KMS-11 (cell line): ENCODE measurements around the gene LNPEP.

Experiments used
- H2AFZ ChIP-seq: fragments of 200-600 bp; sonication (generic); 2 replicates; pipeline ENCODE4 v1.6.1; 2016; ENCODE audit warnings: antibody characterized with exemption, mixed run types, low read depth
- H3K27ac ChIP-seq: fragments of 200-600 bp; sonication (generic); 2 replicates; pipeline ENCODE4 v1.6.1; 2016; ENCODE audit warnings: mild to moderate bottlenecking, mixed run types
- H3K27me3 ChIP-seq: fragments of 200-600 bp; sonication (generic); 2 replicates; pipeline ENCODE4 v1.6.1; 2017; ENCODE audit warnings: mild to moderate bottlenecking, low read depth, mixed run types, moderate library complexity; ENCODE audit not compliant: insufficient read depth
- H3K36me3 ChIP-seq: fragments of 200-600 bp; sonication (generic); 2 replicates; pipeline ENCODE4 v1.6.1; 2017; ENCODE audit warnings: mild to moderate bottlenecking, mixed run types; ENCODE audit not compliant: insufficient read depth
- H3K4me1 ChIP-seq: fragments of 200-600 bp; sonication (generic); 2 replicates; pipeline ENCODE4 v1.6.1; 2016; ENCODE audit warnings: mild to moderate bottlenecking, low read depth, mixed run types; ENCODE audit not compliant: poor library complexity, severe bottlenecking
- H3K4me2 ChIP-seq: fragments of 200-600 bp; sonication (generic); 2 replicates; pipeline ENCODE4 v1.7.0; 2016; ENCODE audit warnings: mild to moderate bottlenecking, mixed run types
- H3K4me3 ChIP-seq: fragments of 200-600 bp; sonication (generic); IDR thresholded peaks from 2 replicates; pipeline ENCODE4 v1.6.1; 2017; ENCODE audit warnings: low read depth, low read length, mixed read lengths; ENCODE audit not compliant: insufficient read depth
- H3K79me2 ChIP-seq: fragments of 200-600 bp; sonication (generic); 2 replicates; pipeline ENCODE4 v1.6.1; 2016; ENCODE audit warnings: low read depth, mixed run types; ENCODE audit not compliant: insufficient read depth
- H3K9ac ChIP-seq: fragments of 200-600 bp; sonication (generic); 2 replicates; pipeline ENCODE4 v1.6.1; 2016; ENCODE audit warnings: mild to moderate bottlenecking, mixed run types
- H4K20me1 ChIP-seq: fragments of 200-600 bp; sonication (generic); 2 replicates; pipeline ENCODE4 v1.6.1; 2016; ENCODE audit warnings: mild to moderate bottlenecking, mixed run types; ENCODE audit not compliant: insufficient read depth
- CTCF ChIP-seq: fragments of 200-600 bp; sonication (generic); conservative IDR thresholded peaks from 2 replicates; pipeline ENCODE4 v1.6.1; 2017; ENCODE audit warnings: low read depth, mild to moderate bottlenecking, antibody characterized with exemption, low read length, moderate library complexity, mixed read lengths

LNPEP gene

DNA sequence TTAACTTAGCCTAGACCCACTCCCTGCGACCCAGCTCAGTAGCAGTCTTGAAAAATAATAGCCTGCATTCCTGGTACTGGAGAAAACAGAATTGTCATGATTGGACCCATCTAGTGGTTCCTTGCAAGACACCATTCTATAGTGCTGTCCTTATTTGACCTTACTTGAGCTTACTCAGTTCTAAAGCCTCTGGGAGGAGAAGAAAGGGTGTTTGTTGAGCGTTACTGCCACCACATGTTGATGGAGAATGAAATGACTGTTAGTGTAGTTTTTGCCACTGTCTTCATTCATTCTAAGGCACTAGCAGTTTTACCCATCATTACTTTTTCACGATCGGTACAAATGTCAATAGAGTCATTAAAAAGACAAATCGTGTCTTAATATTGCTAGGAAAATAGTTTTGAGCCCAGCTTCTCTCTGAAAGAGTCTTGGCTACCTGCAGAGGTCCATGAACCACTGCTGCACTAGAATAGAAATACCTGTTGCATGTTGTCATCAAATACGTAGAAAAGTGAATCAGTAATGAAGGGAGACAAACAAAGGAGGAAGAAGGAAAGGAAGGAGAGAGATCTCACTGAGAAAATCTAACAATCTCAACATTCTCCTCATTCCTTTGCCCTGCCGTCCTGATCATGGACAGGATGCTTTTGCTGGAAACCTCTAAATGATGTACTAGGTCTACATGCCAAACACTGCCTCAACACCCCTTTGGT is 110.5 kb downstream of the LNPEP start:
- Histone ChIP-seq H3K4me3 (no peak overlapping the region), H3K27me3 (no peaks in the 10 kb centered on the region), H2AFZ (no peak overlapping the region), H3K4me2 (no peak overlapping the region), H4K20me1 (no peaks in the 10 kb centered on the region), H3K9ac (no peak overlapping the region), H3K36me3 (no peaks in the 10 kb centered on the region), H3K4me1 (no peaks in the 10 kb centered on the region), H3K27ac (no peak overlapping the region), H3K79me2 (no peaks in the 10 kb centered on the region)
- TF ChIP-seq CTCF = no peak

- Histone ChIP-seq H4K20me1 (no peaks in the 10 kb centered on the region), H3K9ac (no peak overlapping the region), H3K27ac (no peak overlapping the region), H3K79me2 (no peaks in the 10 kb centered on the region), H3K27me3 (no peaks in the 10 kb centered on the region), H3K4me3 (no peak overlapping the region), H3K4me2 (no peak overlapping the region), H3K4me1 (no peaks in the 10 kb centered on the region), H2AFZ (no peak overlapping the region), H3K36me3 (no peaks in the 10 kb centered on the region)
- no peak for TF ChIP-seq CTCF
These were observed 111.2 kb downstream of the LNPEP start for GRCh38 chr5:97047076-97047475.

DNA sequence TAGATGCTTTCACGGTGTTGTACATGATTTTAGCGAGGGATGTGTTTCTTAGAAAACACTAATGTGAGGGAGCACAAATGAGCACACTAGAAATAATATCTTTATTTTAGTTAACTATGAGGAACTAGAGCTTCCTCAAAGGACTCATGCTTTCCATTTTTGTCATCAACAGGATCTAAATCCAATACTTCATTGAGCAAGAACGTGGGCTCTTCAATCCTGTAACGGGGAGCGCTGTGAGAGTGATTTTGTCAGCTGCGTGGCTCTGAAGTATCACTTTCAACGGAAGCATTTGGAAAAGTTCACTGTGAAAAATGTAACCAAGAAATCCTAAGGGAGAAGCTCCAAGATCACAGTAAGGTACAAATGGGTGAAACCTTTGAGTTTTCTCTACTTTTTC is 113.3 kb downstream of the LNPEP start:
- no peak overlapping the region for H3K4me2 ChIP-seq
- H3K36me3 ChIP-seq = no peaks in the 10 kb centered on the region
- no peak overlapping the region for H3K4me3 ChIP-seq
- H3K4me1 ChIP-seq = no peaks in the 10 kb centered on the region
- H3K9ac ChIP-seq = no peak overlapping the region
- H3K27me3 ChIP-seq = no peaks in the 10 kb centered on the region
- H3K79me2 ChIP-seq = no peaks in the 10 kb centered on the region
- TF ChIP-seq CTCF = no peak
- H2AFZ ChIP-seq = no peak overlapping the region
- H3K27ac ChIP-seq = no peak overlapping the region
- no peaks in the 10 kb centered on the region for H4K20me1 ChIP-seq

DNA sequence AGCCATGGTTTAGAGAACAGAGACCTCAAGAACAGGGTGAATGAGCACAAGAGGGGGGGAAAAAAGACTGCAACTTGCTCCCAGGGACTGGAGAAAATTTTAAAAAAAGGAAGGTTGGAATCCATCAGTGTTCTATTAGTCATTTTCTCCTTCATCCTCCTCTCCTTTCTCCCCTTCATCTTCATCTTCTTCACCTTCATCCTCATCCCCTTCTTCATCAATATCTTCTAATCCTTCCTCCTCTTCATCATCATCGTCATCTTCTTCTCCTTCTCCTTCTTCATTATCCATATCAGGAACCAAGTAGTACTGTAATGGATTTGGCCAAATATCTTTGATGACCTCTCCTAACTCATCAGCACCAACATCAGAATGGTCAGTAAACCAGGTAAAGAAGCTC is 120.4 kb downstream of the LNPEP start:
- Histone ChIP-seq H3K27ac (no peak overlapping the region), H3K4me1 (no peaks in the 10 kb centered on the region), H2AFZ (no peak overlapping the region), H3K9ac (no peak overlapping the region), H3K36me3 (no peaks in the 10 kb centered on the region), H3K27me3 (no peaks in the 10 kb centered on the region), H3K4me2 (no peak overlapping the region), H4K20me1 (no peaks in the 10 kb centered on the region), H3K79me2 (no peaks in the 10 kb centered on the region), H3K4me3 (no peak overlapping the region)
- no peak for TF ChIP-seq CTCF
